ENCODE data around the gene ERGIC2.
"Not testable (repeated sequence)": the region's sequence is repeated elsewhere in the genome, so short reads cannot be mapped to it uniquely, and the experiment has no call there.

Gene ERGIC2

DNA sequence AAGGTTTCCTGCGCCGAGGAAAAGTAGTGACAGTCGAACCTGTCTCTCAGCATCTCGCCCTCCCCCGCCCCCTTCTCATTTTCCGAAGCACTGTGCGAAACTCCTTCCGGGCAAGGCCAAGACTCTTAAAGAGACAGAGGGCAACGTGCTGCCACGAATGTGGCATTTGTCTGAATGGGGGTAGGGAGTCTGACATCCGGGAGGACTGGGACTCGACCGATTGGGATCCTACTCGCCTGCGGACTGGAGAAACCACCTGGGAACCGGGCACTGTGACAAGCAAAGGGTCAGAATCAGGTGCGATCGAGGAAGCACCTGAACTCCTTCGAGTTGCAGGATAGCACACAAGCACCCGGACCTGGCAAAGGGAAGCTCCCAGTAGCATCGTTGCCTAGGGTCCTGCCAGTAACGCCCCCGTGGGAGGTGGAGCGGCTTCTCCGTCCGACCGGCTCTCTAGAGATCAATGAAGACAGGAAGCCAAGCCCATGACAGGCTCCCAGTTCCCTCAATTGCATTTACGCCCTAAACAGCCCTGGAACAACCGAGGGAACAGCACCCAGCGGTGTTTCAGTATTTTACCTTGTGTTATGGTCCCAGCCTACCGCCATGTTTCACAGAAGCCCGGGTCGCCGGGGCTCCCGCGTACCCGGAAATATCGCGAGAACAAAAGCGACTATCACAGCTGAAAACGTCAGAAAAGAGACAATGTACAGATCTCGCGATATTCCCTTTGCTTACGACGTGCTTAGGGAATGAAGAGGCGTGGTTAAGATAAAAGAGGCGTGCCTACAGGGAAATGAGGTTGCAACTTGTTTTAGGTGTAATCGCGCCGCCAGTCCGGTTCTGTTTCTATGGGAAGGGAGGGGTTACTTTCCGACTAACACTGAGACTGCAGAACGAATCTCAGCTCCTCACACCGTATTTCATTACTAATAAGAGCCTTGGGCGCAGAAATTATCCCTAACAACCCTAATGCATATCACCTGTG is at the start of gene ERGIC2:
Gene ERGIC2 (minus strand): TSS at position 637 of the 988 bp plus-strand sequence. CDS start 9,539 bp downstream, outside the sequence.
- peak; percentile 84 for DNase-seq (ENCODE audit: low spot score)

DNA sequence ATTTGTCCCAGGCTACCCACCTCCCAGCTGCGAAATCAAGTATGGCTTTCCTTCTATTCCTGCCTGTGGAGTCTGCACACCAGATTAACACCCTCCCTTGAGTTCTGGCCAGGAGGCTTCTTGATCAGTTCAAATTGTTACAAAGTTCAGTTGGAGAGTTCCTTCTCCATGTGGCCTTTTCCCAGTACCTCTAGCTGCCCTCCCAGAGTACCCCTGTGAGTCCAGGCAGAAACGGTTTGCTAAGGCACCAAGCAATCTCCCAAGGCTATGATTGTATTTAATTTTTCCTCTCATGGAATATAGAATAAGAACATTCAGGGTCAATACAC is 49.7 kb upstream of the ERGIC2 start:
- no peak for DNase-seq (ENCODE audit: low spot score)

DNA sequence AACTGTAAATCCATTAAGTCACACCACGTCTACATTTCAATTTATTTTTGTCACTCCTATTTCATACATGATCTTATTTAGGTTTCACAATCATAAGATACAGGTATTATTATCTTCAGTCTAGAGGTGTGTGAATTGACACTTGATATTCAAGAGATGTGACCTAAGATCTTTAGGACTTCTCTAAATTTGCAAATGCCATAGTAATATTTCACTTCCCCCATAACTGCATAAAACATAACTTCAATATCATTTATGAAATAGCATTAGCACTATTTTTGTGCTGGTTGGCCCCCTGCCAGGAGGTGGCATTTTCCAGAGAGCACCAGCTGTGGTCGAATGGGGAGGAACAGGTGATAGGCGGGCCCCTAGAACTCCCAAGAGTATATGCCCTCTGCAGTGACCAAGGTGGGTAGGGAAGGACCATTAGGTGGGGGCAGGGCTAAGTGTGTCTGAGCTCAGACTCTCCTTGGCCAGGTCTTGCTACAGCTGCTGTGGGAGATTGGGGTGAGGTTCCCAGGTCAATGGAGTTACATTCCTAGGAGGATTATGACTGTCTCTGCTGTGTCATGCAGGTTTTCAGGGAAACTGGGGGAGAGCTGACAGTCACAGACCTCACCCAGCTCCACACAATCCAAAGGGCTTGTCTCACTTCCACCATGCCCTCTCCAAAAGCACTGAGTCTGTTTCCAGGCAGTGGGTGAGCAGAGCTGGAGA is 49.2 kb upstream of the ERGIC2 start:
- DNase-seq (ENCODE audit: low spot score), result no peak

GRCh38 chr12:29428633-29429032 is 47.7 kb upstream of the ERGIC2 start:
- DNase-seq (ENCODE audit: low spot score), result no peak

GRCh38 chr12:29427964-29428363 is 47.0 kb upstream of the ERGIC2 start:
- DNase-seq (ENCODE audit: low spot score), result peak; percentile 12

- no peak for DNase-seq (ENCODE audit: low spot score)
These were observed 45.5 kb upstream of the ERGIC2 start for GRCh38 chr12:29426498-29426897.

- DNase-seq (ENCODE audit: low spot score), result no peak
These were observed 44.8 kb upstream of the ERGIC2 start for GRCh38 chr12:29425722-29426121.

DNA sequence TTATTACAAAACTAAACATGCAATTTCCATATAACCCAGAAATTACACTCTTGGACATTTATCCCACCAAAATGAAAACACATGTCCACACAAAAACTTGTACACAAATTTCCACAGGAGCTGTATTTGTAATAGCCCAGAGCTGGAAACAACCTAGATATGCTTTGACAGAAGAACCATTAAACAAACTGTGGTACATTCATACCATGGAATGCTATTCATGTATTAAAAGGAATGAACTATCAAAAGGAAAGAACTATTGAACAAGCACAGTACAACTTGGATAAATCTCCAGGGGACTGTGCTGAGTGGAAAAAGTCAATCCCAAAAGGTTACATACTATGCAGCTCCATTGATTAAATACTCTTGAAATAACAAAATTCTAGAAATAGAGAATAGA is 35.8 kb upstream of the ERGIC2 start:
- no peak for DNase-seq (ENCODE audit: low spot score)

- DNase-seq (ENCODE audit: low spot score), result no peak
These were observed 34.1 kb upstream of the ERGIC2 start for GRCh38 chr12:29415111-29415510.

GRCh38 chr12:29414368-29414767 is 33.4 kb upstream of the ERGIC2 start:
- DNase-seq (ENCODE audit: low spot score), result no peak

DNA sequence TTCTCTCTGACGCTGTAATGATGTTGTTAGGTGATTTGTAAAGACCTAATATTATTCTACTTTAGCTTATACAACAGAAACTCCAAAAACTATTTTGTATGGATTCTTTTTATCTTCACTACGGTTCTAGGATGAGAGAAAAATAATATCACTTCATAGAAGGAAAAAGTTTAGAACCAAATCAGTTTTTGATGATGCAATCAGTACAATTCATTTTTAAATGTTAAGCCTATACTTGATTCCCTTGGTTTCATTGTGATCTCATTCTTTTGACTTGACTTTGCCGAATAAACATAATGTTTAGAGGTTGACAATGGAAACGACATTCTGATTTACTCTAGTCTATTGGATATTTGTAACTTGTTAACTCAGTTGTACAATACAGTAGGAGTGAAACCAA is 24.6 kb upstream of the ERGIC2 start:
- no peak for DNase-seq (ENCODE audit: low spot score)

- DNase-seq (ENCODE audit: low spot score), result no peak
These were observed 23.0 kb upstream of the ERGIC2 start for GRCh38 chr12:29403991-29404390.

DNA sequence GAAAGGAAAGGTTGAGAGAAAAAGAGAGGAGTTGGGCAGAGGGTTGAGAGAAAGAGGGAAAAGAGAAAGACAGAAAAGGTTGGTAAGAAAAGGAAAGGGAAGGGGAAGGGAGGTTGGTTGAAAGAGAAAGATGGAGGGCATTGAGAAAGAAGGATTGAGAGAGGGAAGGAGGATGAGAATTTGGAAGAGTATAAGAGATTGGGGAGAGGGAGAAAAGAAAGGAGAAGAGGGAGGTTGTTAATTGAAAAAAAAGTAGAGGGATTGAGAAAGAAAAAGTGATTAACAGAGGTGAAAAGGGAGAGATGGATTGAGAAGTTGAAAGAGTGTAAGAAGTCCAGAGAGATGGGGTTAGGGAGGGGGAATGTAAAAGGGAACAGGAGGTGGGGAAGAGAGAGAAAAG is 21.5 kb upstream of the ERGIC2 start:
- DNase-seq (ENCODE audit: low spot score), result no peak

DNA sequence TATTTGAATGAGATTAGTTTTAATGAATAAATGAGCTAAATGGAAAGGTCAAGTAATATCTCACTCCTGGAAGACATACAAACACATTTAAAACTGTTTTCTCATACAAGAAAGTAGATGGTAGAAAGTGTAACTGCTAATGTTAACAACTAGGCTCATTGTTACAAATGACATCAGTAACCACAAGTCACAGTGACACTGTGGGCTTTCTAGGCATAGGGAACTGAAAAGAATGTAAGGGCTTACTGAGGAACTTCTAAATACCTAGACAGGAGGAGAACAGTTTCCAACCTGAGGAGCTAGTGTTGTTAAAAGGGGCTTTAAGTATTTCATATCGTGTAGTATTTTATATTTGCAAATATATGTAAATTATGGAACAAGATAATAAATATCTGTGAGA is 17.5 kb upstream of the ERGIC2 start:
- no peak for DNase-seq (ENCODE audit: low spot score)

DNA sequence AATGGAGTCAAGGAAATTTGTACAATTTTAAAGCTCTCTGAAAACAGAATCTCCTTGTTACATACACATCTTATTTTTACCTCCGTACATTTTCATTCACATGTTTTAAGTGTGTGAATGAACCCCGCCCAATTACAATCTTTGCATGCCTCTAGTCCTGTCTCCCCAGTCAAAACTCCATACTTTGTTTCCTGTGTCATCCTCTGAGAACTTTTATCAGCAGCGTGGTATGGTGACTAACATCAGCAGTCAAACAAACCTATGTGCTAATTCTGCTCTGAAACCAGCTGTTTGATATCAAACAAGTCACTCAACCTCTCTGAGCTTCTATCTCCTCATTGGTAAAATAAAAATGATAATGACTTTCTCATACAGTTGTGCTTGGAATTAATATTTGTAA is 15.8 kb upstream of the ERGIC2 start:
- DNase-seq (ENCODE audit: low spot score), result no peak

DNA sequence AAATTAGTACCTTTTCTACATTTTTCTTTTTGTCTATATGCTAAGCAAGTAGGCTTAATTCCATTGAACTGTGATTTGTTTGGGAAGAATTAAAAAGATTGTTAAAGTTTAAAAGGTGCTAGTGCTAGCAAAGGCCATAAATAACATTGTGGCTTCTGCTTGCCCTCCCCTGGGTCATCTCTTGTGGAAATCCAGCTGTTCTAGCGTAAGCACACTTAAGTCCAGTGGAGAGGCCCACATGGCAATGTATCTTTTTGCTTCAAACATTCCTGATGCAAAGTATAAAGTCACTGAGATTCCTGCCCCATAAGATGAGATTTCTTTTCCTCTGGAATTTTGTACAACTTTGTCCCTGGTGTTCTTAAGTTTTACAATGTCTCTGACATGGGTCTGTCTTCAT is 14.4 kb upstream of the ERGIC2 start:
- DNase-seq (ENCODE audit: low spot score), result no peak

GRCh38 chr12:29390419-29390818 is 9.4 kb upstream of the ERGIC2 start:
- not testable (repeated sequence) for DNase-seq (ENCODE audit: low spot score)

GRCh38 chr12:29389295-29389919 is 8.4 kb upstream of the ERGIC2 start:
- DNase-seq (ENCODE audit: low spot score), result no peak

DNA sequence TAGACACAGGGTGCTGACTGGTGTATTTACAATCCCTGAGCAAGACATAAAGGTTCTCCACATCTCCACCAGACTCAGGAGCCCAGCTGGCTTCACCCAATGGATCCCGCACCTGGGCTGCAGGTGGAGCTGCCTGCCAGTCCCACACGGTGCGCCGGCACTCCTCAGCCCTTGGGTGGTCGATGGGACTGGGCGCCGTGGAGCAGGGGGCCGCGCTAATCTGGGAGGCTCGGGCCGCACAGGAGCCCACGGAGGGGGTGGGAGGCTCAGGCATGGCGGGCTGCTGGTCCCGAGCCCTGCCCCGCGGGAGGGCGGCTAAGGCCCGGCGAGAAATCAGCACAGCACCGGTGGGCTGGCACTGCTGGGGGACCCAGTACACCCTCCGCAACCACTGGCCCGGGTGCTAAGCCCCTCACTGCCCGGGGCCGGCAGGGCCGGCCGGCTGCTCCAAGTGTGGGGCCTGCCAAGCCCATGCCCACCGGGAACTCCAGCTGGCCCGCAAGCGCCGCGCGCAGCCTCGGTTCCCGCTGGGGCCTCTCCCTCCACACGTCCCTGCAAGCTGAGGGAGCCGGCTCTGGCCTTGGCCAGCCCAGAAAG is 5.2 kb upstream of the ERGIC2 start:
- DNase-seq (ENCODE audit: low spot score), result not testable (repeated sequence)

DNA sequence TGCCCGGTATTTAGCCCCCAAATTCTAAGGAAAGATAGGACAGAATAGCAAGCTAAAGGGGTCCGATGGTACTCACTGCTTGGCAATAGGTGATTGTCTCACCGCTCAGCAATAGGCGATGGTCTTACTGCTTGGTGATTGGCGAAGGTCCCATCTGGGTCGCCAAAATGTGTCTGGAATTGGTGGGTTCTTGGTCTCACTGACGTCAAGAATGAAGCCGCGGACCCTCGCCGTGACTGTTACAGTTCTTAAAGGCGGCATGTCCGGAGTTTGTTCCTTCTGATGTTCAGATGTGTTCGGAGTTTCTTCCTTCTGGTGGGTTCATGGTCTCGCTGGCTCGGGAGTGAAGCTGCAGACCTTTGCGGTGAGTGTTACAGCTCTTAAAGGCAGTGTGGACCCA is 4.2 kb upstream of the ERGIC2 start:
- not testable (repeated sequence) for DNase-seq (ENCODE audit: low spot score)

GRCh38 chr12:29382251-29382650 is 1.3 kb upstream of the ERGIC2 start:
- DNase-seq (ENCODE audit: low spot score), result no peak

- no peak for DNase-seq (ENCODE audit: low spot score)
These were observed 4.9 kb downstream of the ERGIC2 start for GRCh38 chr12:29376118-29376517.
